K562 (cell line): Measurements from ENCODE around the gene EML1.

Experiments used
- CHCHD3 ChIP-seq: fragments of 250-450 bp; sonication (Bioruptor Pico); IDR thresholded peaks from 2 replicates; pipeline ENCODE4 v2.1.2; 2022; ENCODE audit warnings: mild to moderate bottlenecking
- CREB1 ChIP-seq, 2 experiments: sonication (generic) in 1 of 2; formaldehyde crosslinking in 1 of 2; IDR thresholded peaks; 2 replicates each; pipeline versions ENCODE4 v1.6.1 to v1.8.0; 2012 to 2022; ENCODE audit warnings: inconsistent platforms in 1 of 2, mild to moderate bottlenecking in 1 of 2, missing genetic modification reagents in 1 of 2, moderate library complexity in 1 of 2
- JUNB ChIP-seq: fragments of 450-650 bp; formaldehyde crosslinking; conservative IDR thresholded peaks from 2 replicates; pipeline ENCODE4 v1.4.0; 2020; ENCODE audit warnings: mild to moderate bottlenecking
- RAD21 ChIP-seq, 2 experiments: fragments of 250-450 bp in 1 of 2; fragments of 450-650 bp in 1 of 2; sonication (Bioruptor Pico) in 1 of 2; formaldehyde crosslinking in 1 of 2; IDR thresholded peaks in 1 of 2; conservative IDR thresholded peaks in 1 of 2; 2 replicates each; pipeline versions ENCODE4 v1.4.0 to v1.8.0; 2020 to 2022; ENCODE audit warnings: mild to moderate bottlenecking in 2 of 2, moderate library complexity in 1 of 2
- SAP30 ChIP-seq: fragments of 200-600 bp; sonication (generic); IDR thresholded peaks from 2 replicates; pipeline ENCODE4 v1.6.1; 2012; ENCODE audit warnings: borderline replicate concordance, low read depth, mild to moderate bottlenecking, moderate library complexity, low read length, control low read depth, inconsistent platforms; ENCODE audit not compliant: insufficient read depth, poor library complexity, severe bottlenecking
- ZNF140 ChIP-seq: fragments of 250-450 bp; sonication (Bioruptor Pico); IDR thresholded peaks from 2 replicates; pipeline ENCODE4 v1.8.0; 2021; ENCODE audit warnings: moderate library complexity, mild to moderate bottlenecking, inconsistent platforms
- ZNF143 ChIP-seq: sonication (generic); formaldehyde crosslinking; IDR thresholded peaks from 2 replicates; pipeline ENCODE4 v1.9.0; 2022; ENCODE audit warnings: mild to moderate bottlenecking, missing genetic modification reagents
- TF ChIP-seq, protein P1 (sequence below): sonication (generic); formaldehyde crosslinking; IDR thresholded peaks from 2 replicates; pipeline ENCODE4 v1.8.0; 2023; ENCODE audit warnings: mild to moderate bottlenecking, missing genetic modification reagents

- no peak for TF ChIP-seq ZNF140 (CRISPR knock-in tag)
- TF ChIP-seq JUNB (CRISPR knock-in tag) = no peak
- TF ChIP-seq SAP30 = no peak
- no peak for TF ChIP-seq RAD21 (CRISPR knock-in tag; conservative IDR thresholded peaks at IDR 0.05 in 1 of 2, IDR thresholded peaks at IDR 0.05 in 1 of 2)
- no peak for TF ChIP-seq CREB1 (IDR thresholded peaks at IDR 0.05)
- TF ChIP-seq CREB1 (CRISPR knock-in tag; IDR thresholded peaks at IDR 0.05) = no peak
- TF ChIP-seq, protein P1, sequence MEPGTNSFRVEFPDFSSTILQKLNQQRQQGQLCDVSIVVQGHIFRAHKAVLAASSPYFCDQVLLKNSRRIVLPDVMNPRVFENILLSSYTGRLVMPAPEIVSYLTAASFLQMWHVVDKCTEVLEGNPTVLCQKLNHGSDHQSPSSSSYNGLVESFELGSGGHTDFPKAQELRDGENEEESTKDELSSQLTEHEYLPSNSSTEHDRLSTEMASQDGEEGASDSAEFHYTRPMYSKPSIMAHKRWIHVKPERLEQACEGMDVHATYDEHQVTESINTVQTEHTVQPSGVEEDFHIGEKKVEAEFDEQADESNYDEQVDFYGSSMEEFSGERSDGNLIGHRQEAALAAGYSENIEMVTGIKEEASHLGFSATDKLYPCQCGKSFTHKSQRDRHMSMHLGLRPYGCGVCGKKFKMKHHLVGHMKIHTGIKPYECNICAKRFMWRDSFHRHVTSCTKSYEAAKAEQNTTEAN (CRISPR knock-in tag) = no peak
- TF ChIP-seq ZNF143 (CRISPR knock-in tag) = no peak
- TF ChIP-seq CHCHD3 (CRISPR knock-in tag) = no peak
Observed at GRCh38 chr14:99921425-99921824, 128.2 kb downstream of the EML1 start.
